GM18498 (cell line): ENCODE results near the gene TRIM27.
A peak's percentile ranks its signal among the peaks of the same experiment; 100 is the strongest.
"Not testable (repeated sequence)": the region's sequence is repeated elsewhere in the genome, so short reads cannot be mapped to it uniquely, and the experiment has no call there.

Experiments used
- ATAC-seq: cut with Tn5 transposase; IDR thresholded peaks from one replicate; pipeline ENCODE4 v1.9.1; 2021; ENCODE audit warnings: mild to moderate bottlenecking, moderate library complexity; ENCODE audit not compliant: unreplicated experiment

Gene TRIM27

DNA sequence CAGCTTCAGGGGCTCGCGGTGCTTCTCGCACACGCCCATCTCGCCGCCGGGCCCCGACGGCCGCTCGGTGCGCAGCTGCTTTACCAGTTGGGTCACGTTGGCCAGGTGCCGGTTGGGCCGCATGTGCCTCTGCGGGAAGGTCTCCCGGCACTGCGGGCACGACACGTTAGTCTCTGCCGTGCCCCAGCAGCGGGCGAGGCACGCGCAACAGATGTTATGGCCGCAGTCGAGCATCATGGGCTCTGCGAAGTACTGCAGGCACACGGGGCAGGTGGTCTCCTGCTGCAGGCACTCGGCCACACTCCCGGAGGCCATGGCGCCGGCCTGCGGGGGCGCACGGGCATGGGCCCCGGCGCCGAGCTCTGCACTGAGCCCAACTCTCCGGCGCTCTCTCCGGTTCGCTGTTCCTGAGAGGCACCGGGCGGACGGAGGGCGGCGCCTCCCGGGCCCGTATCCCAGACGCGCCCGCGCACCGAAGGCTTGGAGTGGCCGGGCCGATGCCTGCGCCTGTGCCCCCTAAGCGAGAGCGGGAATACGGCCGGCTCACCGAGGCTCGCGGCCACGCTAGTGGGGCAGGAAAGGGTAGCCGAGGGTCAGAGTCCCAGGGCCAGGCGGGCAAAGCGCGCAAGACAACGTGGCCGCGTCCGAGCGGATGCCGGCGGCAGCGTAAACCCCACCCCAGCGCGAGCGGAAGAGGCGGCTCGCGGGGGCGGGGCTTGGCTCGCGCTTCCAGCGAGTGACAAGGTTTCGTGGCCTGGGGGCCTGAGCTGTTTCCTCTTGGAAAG lies at the start of gene TRIM27:
TSS of gene TRIM27 (minus strand) at position 668 of the 785 bp plus-strand sequence. CDS start at position 315, 353 bp downstream.
- ATAC-seq, result peak; percentile 91

DNA sequence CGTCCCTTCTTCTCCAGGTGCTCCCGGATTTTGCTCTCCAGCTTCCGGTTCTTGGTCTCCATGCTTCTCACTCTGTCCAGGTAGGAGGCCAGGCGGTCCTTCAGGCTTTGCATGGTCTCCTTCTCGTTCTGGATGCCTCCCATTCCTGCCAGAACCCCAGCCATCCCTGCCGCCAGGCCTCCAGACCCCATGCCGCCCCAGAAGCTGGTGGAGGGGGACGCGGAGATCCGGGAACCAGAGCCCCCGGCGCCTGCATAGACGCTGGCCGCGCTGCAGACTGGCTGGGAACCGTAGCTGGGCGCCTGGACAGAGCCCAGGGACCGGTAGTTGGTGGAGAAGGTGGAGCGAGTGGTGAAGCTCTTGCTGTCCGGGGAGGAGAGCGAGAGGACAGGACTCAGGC lies 46.3 kb upstream of the TRIM27 start:
- not testable (repeated sequence) for ATAC-seq

DNA sequence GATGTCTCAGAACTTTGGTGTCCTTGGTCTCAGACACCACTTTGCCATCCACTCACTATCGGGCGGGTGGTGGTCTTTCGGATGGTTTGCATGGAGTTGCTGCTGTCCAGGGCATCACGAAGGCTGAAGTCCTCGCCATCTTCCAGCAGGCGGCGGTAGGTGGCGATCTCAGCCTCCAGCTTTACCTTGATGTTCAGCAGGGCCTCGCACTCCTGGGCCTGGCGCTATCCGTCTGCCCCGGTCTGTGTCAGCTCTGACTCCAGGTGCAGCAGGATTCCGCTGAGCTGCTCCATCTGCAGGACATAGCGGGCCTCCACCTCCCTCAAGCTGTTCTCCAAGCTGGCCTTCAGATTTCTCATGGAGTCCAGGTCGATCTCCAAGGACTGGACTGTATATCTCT lies 45.3 kb upstream of the TRIM27 start:
- no peak for ATAC-seq

DNA sequence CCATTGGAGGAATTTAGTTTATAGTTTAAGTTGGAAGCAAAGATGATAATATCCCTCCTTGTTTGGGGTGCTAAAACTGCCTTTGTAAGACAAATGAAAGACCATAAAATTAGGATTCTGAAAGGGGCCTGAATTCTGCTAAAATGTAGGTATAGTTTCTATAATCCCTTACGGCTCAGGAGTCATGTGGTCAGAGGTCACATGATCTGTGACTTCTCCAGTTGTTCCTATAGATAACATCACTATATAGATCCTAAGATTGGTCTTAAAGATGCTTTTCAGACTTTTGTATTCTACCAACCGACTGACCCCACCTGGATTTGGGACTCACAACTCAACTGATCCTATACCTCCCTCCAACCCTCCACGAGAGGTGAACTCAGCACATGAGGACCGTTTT lies 44.7 kb upstream of the TRIM27 start:
- ATAC-seq, result no peak

GRCh38 chr6:28965706-28966105 lies 41.9 kb upstream of the TRIM27 start:
- no peak for ATAC-seq

DNA sequence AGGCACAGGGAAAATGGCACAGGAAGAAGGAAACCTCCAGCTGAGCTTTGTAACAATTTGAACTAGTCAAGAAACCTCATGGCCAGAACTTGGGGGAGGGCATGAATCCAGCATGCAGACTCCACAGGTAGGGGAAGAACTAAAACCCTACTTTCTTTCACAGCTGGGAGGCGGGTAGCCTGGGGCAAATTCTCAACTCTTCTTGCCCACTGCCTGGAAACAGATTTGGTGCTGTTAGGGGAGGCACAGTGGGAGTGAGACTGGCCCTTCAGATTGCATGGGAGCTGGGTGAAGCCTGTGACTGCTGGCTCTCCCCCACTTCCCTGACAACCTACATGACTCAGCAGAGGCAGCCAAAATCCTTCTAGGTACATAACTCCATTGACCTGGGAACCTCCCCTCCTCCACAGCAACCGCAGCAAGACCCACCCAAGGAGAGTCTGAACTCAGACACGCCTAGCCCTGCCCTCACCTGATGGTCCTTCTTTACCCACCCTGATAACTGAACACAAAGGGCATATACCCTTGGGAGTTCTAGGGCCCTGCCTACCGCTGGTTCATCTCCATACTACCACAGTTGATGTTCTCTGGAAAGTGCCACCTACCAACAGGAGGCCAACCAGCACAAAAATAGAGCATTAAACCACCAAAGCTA lies 37.2 kb upstream of the TRIM27 start:
- ATAC-seq, result no peak

- ATAC-seq, result not testable (repeated sequence)
Observed at GRCh38 chr6:28958561-28959243, 34.9 kb upstream of the TRIM27 start.

DNA sequence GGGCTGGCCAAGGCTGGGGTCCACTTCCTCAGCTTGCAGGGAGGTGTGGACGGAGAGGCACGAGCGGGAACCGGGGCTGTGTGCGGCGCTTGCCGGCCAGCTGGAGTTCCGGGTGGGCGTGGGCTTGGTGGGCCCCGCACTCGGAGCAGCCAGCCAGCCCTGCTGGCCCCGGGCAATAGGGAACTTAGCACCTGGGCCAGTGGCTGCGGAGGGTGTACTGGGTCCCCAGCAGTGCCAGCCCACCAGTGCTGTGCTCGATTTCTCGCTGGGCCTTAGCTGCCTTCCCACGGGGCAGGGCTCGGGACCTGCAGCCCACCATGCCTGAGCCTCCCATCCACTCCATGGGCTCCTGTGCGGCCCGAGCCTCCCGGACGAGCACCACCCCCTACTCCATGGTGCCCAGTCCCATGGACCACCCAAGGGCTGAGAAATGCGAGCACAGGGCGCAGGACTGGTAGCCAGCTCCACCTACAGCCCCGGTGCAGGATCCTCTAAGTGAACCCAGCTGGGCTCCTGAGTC lies 34.1 kb upstream of the TRIM27 start:
- ATAC-seq, result not testable (repeated sequence)

GRCh38 chr6:28956331-28956730 lies 32.5 kb upstream of the TRIM27 start:
- ATAC-seq, result no peak

GRCh38 chr6:28953585-28954258 lies 29.9 kb upstream of the TRIM27 start:
- ATAC-seq, result no peak

DNA sequence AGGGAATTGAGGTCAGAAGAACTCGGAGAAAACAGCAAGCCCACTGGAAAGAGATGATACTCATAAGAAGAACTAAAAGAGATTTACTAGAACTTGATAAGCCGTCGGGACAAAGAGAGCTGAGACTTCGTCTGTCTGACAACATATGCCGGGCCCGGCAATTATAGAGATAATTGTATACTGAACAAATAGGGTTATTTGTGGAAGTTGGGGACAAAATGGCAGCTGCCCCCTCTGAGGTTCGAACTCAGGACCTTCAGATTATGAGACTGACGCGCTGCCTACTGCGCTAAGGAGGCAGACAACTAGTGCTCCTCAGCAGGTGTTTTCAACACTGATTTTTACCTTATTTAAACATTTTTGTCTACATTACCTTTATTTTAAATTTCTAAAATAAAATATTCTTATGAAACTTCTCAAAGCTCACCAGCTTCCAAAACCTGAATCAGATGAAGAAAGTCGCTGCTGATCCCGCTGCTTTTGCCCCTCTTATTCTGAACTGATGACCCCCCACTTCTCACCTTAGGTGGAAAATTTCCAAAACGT lies 29.3 kb upstream of the TRIM27 start:
- ATAC-seq, result peak; percentile 60

DNA sequence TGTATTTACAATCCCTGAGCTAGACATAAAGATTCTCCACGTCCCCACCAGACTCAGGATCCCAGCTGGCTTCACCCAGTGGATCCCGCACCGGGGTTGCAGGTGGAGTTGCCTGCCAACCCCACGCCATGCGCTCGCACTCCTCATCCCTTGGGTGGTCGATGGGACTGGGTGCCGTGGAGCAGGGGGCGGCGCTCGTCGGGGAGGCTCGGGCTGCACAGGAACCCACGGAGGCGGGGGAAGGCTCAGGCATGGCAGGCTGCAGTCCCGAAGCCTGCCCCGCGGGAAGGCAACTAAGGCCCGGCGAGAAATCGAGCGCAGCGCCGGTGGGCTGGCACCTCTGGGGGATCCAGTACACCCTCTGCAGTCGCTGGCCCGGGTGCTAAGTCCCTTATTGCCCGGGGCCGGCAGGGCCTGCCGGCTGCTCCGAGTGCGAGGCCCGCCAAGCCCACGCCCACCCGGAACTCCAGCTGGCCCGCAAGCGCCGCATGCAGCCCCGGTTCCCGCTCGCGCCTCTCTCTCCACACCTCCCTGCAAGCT lies 25.9 kb upstream of the TRIM27 start:
- ATAC-seq, result not testable (repeated sequence)

- ATAC-seq, result no peak
Observed at GRCh38 chr6:28948782-28949486, 25.1 kb upstream of the TRIM27 start.

GRCh38 chr6:28947831-28948270 lies 24.1 kb upstream of the TRIM27 start:
- no peak for ATAC-seq

- ATAC-seq, result no peak
Observed at GRCh38 chr6:28947067-28947765, 23.4 kb upstream of the TRIM27 start.

- ATAC-seq, result no peak
Observed at GRCh38 chr6:28945349-28945748, 21.6 kb upstream of the TRIM27 start.

DNA sequence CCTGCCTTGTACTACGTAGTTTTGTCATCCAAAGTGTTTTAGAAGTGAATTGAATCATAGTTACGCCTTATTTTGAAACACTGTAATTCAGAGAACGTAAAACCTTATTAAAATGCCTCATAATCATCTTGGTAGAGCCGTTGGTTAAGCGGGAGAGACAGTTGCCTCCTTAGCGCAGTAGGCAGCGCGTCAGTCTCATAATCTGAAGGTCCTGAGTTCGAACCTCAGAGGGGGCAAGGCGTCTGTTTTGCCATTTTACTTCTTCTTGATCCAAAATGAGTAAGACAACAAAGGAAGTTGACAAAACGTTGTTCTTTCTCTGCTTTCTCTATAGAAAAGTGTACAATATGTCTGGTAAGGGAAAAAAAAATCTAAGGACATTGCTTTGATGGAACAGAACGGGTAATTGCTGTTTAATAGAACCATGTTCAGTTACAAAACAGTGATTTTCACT lies 20.7 kb upstream of the TRIM27 start:
- ATAC-seq, result no peak

GRCh38 chr6:28943557-28944411 lies 20.0 kb upstream of the TRIM27 start:
- peak; percentile 25 for ATAC-seq
